SJSA1 (cell line): Measurements from ENCODE around the gene WDR49. TPM values are rescaled to one million over a fixed set of nuclear protein-coding genes. Genes with fewer than 3 reads are reported as not detected.

Experiments
- DNase-seq, 2 experiments: peaks; one replicate each; pipeline ENCODE4 v3.0.0-alpha.2; 2015 to 2020; ENCODE audit warnings: low spot score in 2 of 2, low read depth in 1 of 2
- H3K27ac ChIP-seq: fragments of 250-450 bp; sonication (Bioruptor Pico); 2 replicates; pipeline ENCODE4 v1.5.1; 2020; ENCODE audit warnings: mild to moderate bottlenecking, moderate library complexity
- H3K27me3 ChIP-seq: fragments of 250-450 bp; sonication (Bioruptor Pico); replicated peaks from 2 replicates; pipeline ENCODE4 v1.5.1; 2020; ENCODE audit warnings: mild to moderate bottlenecking, moderate library complexity
- H3K36me3 ChIP-seq: fragments of 250-450 bp; sonication (Bioruptor Pico); 2 replicates; pipeline ENCODE4 v1.5.1; 2020; ENCODE audit warnings: mild to moderate bottlenecking
- H3K4me1 ChIP-seq: fragments of 250-450 bp; sonication (Bioruptor Pico); replicated peaks from 2 replicates; pipeline ENCODE4 v1.6.1; 2021; ENCODE audit warnings: mild to moderate bottlenecking
- H3K4me3 ChIP-seq: fragments of 250-450 bp; sonication (Bioruptor Pico); 2 replicates; pipeline ENCODE4 v1.5.1; 2020; ENCODE audit warnings: mild to moderate bottlenecking
- H3K9me3 ChIP-seq: fragments of 250-450 bp; sonication (Bioruptor Pico); replicated peaks from 2 replicates; pipeline ENCODE4 v1.5.1; 2020; ENCODE audit warnings: mild to moderate bottlenecking
- total RNA-seq: library from RNA; depleted of rRNA; stranded (reverse); fragments of >200 nt; shearing (Covaris generic); gene quantifications from 2 replicates; pipeline ENCODE4 v1.2.3, GENCODE V29; 2014

The WDR49 gene
- total RNA-seq, 1 experiment from 2014 or later = not detected

DNA sequence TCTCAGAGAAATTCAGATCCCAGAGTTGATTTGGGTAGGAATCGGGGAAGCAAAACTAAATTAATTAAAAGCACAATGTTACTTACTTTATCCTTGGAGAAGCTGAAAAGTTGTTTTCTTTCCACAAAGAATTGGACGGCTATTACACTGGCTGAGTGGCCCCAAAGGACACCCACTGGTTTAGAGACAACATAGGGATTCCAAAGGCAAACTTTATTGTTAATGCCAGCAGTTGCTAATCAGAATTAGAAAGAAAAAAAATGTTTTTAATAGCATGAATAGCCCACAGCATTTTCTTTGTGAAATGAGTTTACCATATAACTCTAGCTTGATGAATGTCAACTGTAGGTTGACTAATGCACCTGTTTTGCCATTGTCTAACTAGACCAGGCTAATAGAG, 51.7 kb downstream of the WDR49 start:
- H3K4me3 ChIP-seq = no peak overlapping the region
- no peak overlapping the region for H3K27ac ChIP-seq
- DNase-seq = no peak
- H3K27me3 ChIP-seq = no peaks in the 10 kb centered on the region
- no peaks in the 10 kb centered on the region for H3K9me3 ChIP-seq
- no peaks in the 10 kb centered on the region for H3K36me3 ChIP-seq
- no peaks in the 10 kb centered on the region for H3K4me1 ChIP-seq

GRCh38 chr3:167587651-167588050, 66.1 kb downstream of the WDR49 start:
- Histone ChIP-seq H3K27ac (no peak overlapping the region), H3K9me3 (no peaks in the 10 kb centered on the region), H3K4me1 (no peaks in the 10 kb centered on the region), H3K4me3 (no peak overlapping the region), H3K27me3 (no peaks in the 10 kb centered on the region), H3K36me3 (no peaks in the 10 kb centered on the region)
- DNase-seq = no peak

DNA sequence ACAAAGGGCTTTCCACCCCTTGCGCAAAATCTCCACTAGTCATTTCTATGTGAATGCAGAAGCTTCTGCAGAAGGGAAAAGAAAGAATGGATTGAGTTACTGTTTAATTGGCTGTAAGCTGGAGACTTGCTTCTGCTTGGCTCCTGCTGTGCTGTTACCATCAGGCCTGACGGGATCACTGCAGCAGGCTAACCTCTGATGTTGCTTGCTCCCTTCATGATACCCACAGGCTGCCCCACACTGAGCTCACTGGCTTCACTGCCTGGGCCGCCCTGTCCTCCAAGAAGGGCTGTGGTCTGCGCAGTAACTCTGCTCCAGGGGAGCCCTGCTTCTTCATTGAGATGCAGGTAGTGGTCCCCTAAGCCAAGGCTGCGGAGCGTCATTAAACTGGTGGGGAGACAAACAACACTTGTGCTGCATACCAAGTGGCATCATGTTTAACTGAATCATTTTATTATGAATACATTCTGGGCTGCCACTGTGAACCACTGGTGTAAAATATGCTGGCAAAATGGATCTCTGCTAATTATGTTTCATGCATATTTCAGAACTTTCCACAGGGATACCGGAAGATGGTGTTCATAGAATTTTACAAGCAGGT, 78.6 kb downstream of the WDR49 start:
- no peaks in the 10 kb centered on the region for H3K4me1 ChIP-seq

GRCh38 chr3:167572991-167573390, 80.8 kb downstream of the WDR49 start:
- no peak overlapping the region for H3K27ac ChIP-seq
- H3K4me3 ChIP-seq = no peak overlapping the region
- no peaks in the 10 kb centered on the region for H3K36me3 ChIP-seq
- no peaks in the 10 kb centered on the region for H3K4me1 ChIP-seq
- no peak for DNase-seq
- H3K27me3 ChIP-seq = no peaks in the 10 kb centered on the region
- H3K9me3 ChIP-seq = no peaks in the 10 kb centered on the region

More for the DNA sequence above, 78.6 kb downstream of the WDR49 start:
- no peaks in the 10 kb centered on the region for H3K36me3 ChIP-seq
- no peak overlapping the region for H3K27ac ChIP-seq
- no peaks in the 10 kb centered on the region for H3K27me3 ChIP-seq
- DNase-seq = no peak
- no peak overlapping the region for H3K4me3 ChIP-seq
- H3K9me3 ChIP-seq = no peaks in the 10 kb centered on the region

DNA sequence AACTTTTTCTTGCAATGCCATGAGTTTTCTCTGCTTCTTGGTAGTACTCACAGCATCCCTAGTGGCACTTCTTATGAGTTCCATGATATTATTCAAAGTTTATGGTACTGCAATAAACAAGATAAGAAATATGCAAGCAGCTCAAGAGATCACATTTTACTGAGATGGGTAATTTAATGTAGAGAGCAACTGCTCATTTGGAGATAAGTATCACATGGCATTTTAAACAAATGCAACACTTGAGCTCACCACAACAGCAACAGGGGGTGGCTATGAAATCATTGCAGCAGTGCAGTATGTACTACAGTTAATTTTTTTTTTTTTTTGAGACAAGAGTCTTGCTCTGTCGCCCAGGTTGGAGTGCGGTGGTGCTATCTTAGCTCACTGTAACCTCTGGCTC, 85.1 kb downstream of the WDR49 start:
- H3K9me3 ChIP-seq = no peaks in the 10 kb centered on the region
- H3K4me1 ChIP-seq = no peaks in the 10 kb centered on the region
- no peaks in the 10 kb centered on the region for H3K36me3 ChIP-seq
- H3K27me3 ChIP-seq = no peaks in the 10 kb centered on the region
- no peak overlapping the region for H3K27ac ChIP-seq
- DNase-seq = no peak
- no peak overlapping the region for H3K4me3 ChIP-seq

- no peaks in the 10 kb centered on the region for H3K4me1 ChIP-seq
- H3K27ac ChIP-seq = no peak overlapping the region
- H3K27me3 ChIP-seq = no peaks in the 10 kb centered on the region
- DNase-seq = no peak
- no peak overlapping the region for H3K4me3 ChIP-seq
- H3K36me3 ChIP-seq = no peaks in the 10 kb centered on the region
- H3K9me3 ChIP-seq = no peaks in the 10 kb centered on the region
Observed at GRCh38 chr3:167565489-167565888, 88.3 kb downstream of the WDR49 start.

- Histone ChIP-seq H3K36me3 (no peaks in the 10 kb centered on the region), H3K4me1 (no peaks in the 10 kb centered on the region), H3K4me3 (no peak overlapping the region), H3K9me3 (no peaks in the 10 kb centered on the region), H3K27ac (no peak overlapping the region), H3K27me3 (no peaks in the 10 kb centered on the region)
- no peak for DNase-seq
Observed at GRCh38 chr3:167564612-167565011, 89.1 kb downstream of the WDR49 start.

- H3K4me1 ChIP-seq = no peaks in the 10 kb centered on the region
- DNase-seq = no peak
- no peaks in the 10 kb centered on the region for H3K9me3 ChIP-seq
- no peaks in the 10 kb centered on the region for H3K27me3 ChIP-seq
- no peak overlapping the region for H3K4me3 ChIP-seq
- H3K27ac ChIP-seq = no peak overlapping the region
- no peaks in the 10 kb centered on the region for H3K36me3 ChIP-seq
Observed at GRCh38 chr3:167559924-167560323, 93.8 kb downstream of the WDR49 start.

DNA sequence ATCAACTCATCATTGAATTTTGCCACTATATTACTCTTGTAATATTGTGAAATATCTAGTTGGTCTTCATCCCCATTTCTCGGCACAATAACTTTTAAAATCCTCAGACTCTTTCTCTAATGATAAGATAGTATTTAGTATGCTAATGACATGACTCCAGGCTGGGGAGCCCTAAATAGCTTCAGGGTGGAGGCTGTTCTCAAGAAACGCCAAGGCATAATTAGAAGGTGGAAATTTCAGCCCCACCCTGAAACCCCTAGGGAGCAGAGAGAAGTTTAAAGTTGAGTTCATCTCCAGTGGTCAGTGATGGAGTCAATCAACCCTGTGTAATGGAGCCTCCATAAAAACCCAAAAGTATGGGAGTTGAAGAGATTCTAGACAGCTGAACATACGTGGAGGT, 98.8 kb downstream of the WDR49 start:
- no peak for DNase-seq
- no peak overlapping the region for H3K27ac ChIP-seq
- no peak overlapping the region for H3K4me3 ChIP-seq
- no peaks in the 10 kb centered on the region for H3K36me3 ChIP-seq
- H3K27me3 ChIP-seq = no peaks in the 10 kb centered on the region
- no peaks in the 10 kb centered on the region for H3K4me1 ChIP-seq
- no peaks in the 10 kb centered on the region for H3K9me3 ChIP-seq

DNA sequence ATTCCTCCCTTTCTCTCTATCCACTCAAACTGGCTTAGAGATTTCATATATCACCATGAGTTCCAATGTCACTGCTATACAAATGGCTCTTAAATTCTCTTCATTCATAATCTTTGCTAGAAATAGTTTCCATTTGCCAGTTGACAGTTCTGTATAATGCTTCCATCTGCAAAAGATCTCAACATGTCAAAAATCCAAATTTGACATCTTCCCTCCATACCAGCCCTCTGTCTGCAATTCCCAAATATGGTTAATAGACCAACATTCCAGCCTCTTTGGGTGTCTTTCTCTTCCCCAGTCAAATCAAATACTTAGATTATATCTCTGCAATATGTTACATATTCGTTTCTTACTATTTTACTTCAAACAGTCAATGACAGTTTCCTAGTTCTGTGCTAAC, 115.7 kb downstream of the WDR49 start:
- no peaks in the 10 kb centered on the region for H3K36me3 ChIP-seq
- H3K27ac ChIP-seq = no peak overlapping the region
- no peak for DNase-seq
- H3K27me3 ChIP-seq = no peaks in the 10 kb centered on the region
- no peaks in the 10 kb centered on the region for H3K9me3 ChIP-seq
- no peaks in the 10 kb centered on the region for H3K4me1 ChIP-seq
- H3K4me3 ChIP-seq = no peak overlapping the region

DNA sequence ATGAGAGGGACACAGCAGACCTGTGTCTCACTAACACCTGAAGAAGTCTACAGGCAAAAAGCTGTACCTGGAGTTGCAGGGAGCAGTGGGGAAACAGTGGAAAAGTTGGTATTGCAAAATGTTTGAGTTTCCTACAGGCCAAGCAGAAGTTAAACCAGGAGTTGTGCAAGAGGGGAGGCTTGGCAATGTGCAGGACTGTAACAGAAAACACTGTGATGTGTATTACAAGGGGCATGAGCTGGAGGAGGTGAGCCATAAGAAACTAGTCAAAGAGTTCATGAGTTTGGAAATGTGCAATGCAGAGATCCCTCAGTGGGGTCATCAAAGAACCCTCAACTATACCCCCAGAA, 132.8 kb downstream of the WDR49 start:
- Histone ChIP-seq H3K9me3 (no peaks in the 10 kb centered on the region), H3K27ac (no peak overlapping the region), H3K4me1 (no peaks in the 10 kb centered on the region), H3K36me3 (no peaks in the 10 kb centered on the region), H3K4me3 (no peak overlapping the region), H3K27me3 (no peaks in the 10 kb centered on the region)
- no peak for DNase-seq

GRCh38 chr3:167520266-167521005, 133.3 kb downstream of the WDR49 start:
- Histone ChIP-seq H3K36me3 (no peaks in the 10 kb centered on the region), H3K9me3 (no peaks in the 10 kb centered on the region), H3K27me3 (no peaks in the 10 kb centered on the region), H3K4me3 (no peak overlapping the region), H3K27ac (no peak overlapping the region), H3K4me1 (no peaks in the 10 kb centered on the region)
- DNase-seq = no peak

GRCh38 chr3:167507954-167508353, 145.8 kb downstream of the WDR49 start:
- no peak for DNase-seq
- Histone ChIP-seq H3K27me3 (no peaks in the 10 kb centered on the region), H3K36me3 (no peaks in the 10 kb centered on the region), H3K27ac (no peak overlapping the region), H3K4me1 (no peaks in the 10 kb centered on the region), H3K4me3 (no peak overlapping the region), H3K9me3 (no peaks in the 10 kb centered on the region)

- no peaks in the 10 kb centered on the region for H3K36me3 ChIP-seq
- DNase-seq = no peak
- H3K27me3 ChIP-seq = no peaks in the 10 kb centered on the region
- no peak overlapping the region for H3K27ac ChIP-seq
- no peaks in the 10 kb centered on the region for H3K9me3 ChIP-seq
- no peaks in the 10 kb centered on the region for H3K4me1 ChIP-seq
- no peak overlapping the region for H3K4me3 ChIP-seq
Observed at GRCh38 chr3:167502401-167502800, 151.3 kb downstream of the WDR49 start.

DNA sequence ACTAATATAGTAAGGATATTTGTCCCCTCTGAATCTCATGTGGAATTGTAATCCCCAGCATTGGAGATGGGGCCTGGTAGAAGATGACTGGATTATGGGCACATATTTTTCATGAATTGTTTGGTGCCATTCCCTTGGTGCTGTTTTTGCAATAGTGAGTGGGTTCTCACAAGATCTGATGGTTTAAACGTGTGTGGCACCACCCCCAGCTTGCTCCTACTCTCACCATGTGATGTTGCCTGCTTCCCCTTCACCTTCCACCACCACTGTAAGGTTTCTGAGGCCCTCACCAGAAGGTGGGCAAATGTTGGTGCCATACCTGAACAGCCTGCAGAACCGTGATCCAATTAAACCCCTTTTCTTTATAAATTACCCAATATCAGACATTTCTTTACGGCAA, 151.8 kb downstream of the WDR49 start:
- H3K27me3 ChIP-seq = no peaks in the 10 kb centered on the region
- no peaks in the 10 kb centered on the region for H3K9me3 ChIP-seq
- DNase-seq = no peak
- H3K27ac ChIP-seq = no peak overlapping the region
- no peaks in the 10 kb centered on the region for H3K4me1 ChIP-seq
- no peak overlapping the region for H3K4me3 ChIP-seq
- no peaks in the 10 kb centered on the region for H3K36me3 ChIP-seq
